ENCODE results near the gene UBASH3B. TPM values are rescaled to one million over a fixed set of nuclear protein-coding genes. Genes with fewer than 3 reads are reported as not detected.

Gene UBASH3B
- total RNA-seq, 5 donors from 2014 or later (not counting 1 experiment from before 2014, with no cell fraction given): 29.7 to 44.0 (median 36.8) TPM

DNA sequence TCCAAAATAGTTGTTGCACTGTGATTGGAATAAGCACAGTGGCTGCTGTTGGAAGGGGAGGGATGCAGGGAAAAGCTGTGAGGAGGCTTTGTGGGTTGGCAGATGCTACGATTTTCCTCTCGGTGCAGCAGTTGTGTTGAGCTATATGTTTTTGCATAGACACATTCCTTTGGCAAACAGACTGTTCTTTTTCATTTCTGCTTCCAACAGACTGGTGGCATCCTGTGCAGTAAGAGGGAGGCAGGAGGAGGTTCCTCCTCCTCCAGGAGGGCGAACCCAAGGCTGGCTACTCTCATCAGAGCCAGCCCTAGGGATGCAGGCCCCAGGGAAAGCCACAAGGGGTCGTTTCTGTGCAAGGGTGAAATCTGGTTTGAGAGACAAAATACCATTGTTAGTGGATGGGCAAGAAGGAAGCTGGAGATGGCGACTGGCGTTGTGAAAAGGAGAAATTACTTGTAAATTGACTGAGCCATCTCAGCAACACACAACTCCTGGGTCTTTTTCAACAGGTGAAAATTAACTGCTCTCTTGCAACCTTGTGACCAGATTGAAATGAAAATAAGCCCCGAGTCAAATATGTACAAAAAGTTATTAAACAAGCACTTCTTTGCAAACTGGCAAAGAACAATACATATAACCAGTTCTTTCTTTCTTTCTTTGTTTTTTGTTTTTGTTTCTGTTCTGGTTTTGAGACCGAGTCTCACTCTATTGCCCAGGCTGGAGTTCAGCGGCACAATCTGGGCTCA lies 26.5 kb upstream of the UBASH3B start:
- H3K9me3 Mint-ChIP-seq: no peaks in the 10 kb centered on the region
- WGBS (ENCODE audit: insufficient coverage): 100% methylated on average over 2 of the region's 9 CpGs
- ATAC-seq (replicated peaks in 1 of 4) (peak; percentile 85 to 94 (median 90)), DNase-seq (peak; percentile 7 to 78 (median 62))
- no peak overlapping the region for H3K27ac ChIP-seq (ENCODE audit: low read length)
- no peaks in the 10 kb centered on the region for H3K27me3 ChIP-seq (replicated peaks in 1 of 2; ENCODE audit: control insufficient read depth in 2 of 2, extremely low read depth in 1 of 2, insufficient read depth in 2 of 2, low read length in 1 of 2)
- peaks cover 7 to 11% (median 7%) of the 10 kb centered on the region in 3 donors for H3K4me1 Mint-ChIP-seq
- no peak overlapping the region for H3K4me3 ChIP-seq (ENCODE audit: control insufficient read depth in 1 of 2, extremely low read depth in 1 of 2, low read length in 1 of 2)
- H3K4me3 Mint-ChIP-seq: no peak overlapping the region
- H3K4me1 ChIP-seq (ENCODE audit: control insufficient read depth in 1 of 2, extremely low read depth in 1 of 2, insufficient read depth in 2 of 2, low read length in 2 of 2): peaks cover 8 to 10% of the 10 kb centered on the region in 2 experiments
- H3K36me3 Mint-ChIP-seq: no peaks in the 10 kb centered on the region
- no peaks in the 10 kb centered on the region for H3K36me3 ChIP-seq (ENCODE audit: control insufficient read depth in 2 of 2, extremely low read depth in 1 of 2, insufficient read depth in 1 of 2, low read length in 1 of 2)
- ChIA-PET POLR2A (interaction anchor here (0.6 to 0.8 kb wide), 2 partner anchors 12 to 153 kb away, joined by 3 to 8 read pairs; no protein-coding TSS in a partner anchor), CTCF (interaction anchor here (0.6 to 4.6 kb wide), 20 partner anchors 9 to 968 kb away, joined by 3 to 57 read pairs (median 5); no protein-coding TSS in a partner anchor)
- H3K27ac Mint-ChIP-seq: no peak overlapping the region
- H3K9me3 ChIP-seq: no peaks in the 10 kb centered on the region
- no peaks in the 10 kb centered on the region for H3K27me3 Mint-ChIP-seq

DNA sequence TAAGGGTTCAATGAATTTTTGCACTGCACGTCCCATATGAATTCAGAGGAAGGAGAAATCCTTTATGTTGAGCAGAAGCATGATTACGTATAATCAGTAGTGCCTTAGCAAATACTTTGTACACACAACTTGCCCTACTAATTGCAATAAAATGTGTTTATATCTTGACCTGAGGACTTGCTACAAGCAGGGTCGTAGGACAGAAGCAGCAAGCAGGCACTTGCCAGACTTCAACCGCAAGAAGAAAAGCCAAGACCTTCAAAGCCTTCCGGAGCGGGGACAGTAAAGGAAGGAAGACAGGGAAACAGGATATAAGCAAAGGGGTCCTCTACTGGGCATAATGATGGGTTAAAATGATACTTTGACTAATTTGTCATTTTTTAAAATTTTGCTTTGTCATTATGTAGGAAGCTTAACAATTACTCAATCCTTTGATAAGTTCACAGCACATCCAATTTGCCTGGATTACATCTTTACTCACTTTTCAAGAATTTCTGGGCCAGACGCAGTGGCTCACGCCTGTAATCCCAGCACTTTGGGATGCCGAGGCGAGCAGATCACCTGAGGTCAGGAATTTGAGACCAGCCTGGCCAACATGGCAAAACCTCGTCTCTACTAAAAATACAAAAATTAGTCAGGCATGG lies 23.2 kb upstream of the UBASH3B start:
- WGBS (ENCODE audit: insufficient coverage): 92% methylated on average over 4 of the region's 11 CpGs
- H3K27me3 Mint-ChIP-seq: no peaks in the 10 kb centered on the region
- H3K4me1 ChIP-seq (ENCODE audit: control insufficient read depth in 1 of 2, extremely low read depth in 1 of 2, insufficient read depth in 2 of 2, low read length in 2 of 2): peaks cover 9 to 10% of the 10 kb centered on the region in 2 experiments
- no peak overlapping the region for H3K4me3 ChIP-seq (ENCODE audit: control insufficient read depth in 1 of 2, extremely low read depth in 1 of 2, low read length in 1 of 2)
- ATAC-seq (replicated peaks in 1 of 4): no peak
- H3K27ac ChIP-seq (ENCODE audit: low read length): no peak overlapping the region
- H3K27me3 ChIP-seq (replicated peaks in 1 of 2; ENCODE audit: control insufficient read depth in 2 of 2, extremely low read depth in 1 of 2, insufficient read depth in 2 of 2, low read length in 1 of 2): no peaks in the 10 kb centered on the region
- no peak overlapping the region for H3K27ac Mint-ChIP-seq
- no peaks in the 10 kb centered on the region for H3K36me3 Mint-ChIP-seq
- ChIA-PET POLR2A (interaction anchor here in 1 of 2 donors (0.8 kb wide), 1 partner anchor 124 kb away, joined by 5 read pairs; no protein-coding TSS in a partner anchor), CTCF (interaction anchor here (0.6 to 3.8 kb wide), 19 partner anchors 9 to 421 kb away, joined by 3 to 30 read pairs (median 6); partner anchors contain the start of gene UBASH3B (in 1 of the 2))
- no peak overlapping the region for H3K4me3 Mint-ChIP-seq
- peaks cover 7 to 12% (median 8%) of the 10 kb centered on the region in 3 donors for H3K4me1 Mint-ChIP-seq
- DNase-seq: no peak
- H3K9me3 Mint-ChIP-seq: no peaks in the 10 kb centered on the region
- H3K36me3 ChIP-seq (ENCODE audit: control insufficient read depth in 2 of 2, extremely low read depth in 1 of 2, insufficient read depth in 1 of 2, low read length in 1 of 2): no peaks in the 10 kb centered on the region
- no peaks in the 10 kb centered on the region for H3K9me3 ChIP-seq

DNA sequence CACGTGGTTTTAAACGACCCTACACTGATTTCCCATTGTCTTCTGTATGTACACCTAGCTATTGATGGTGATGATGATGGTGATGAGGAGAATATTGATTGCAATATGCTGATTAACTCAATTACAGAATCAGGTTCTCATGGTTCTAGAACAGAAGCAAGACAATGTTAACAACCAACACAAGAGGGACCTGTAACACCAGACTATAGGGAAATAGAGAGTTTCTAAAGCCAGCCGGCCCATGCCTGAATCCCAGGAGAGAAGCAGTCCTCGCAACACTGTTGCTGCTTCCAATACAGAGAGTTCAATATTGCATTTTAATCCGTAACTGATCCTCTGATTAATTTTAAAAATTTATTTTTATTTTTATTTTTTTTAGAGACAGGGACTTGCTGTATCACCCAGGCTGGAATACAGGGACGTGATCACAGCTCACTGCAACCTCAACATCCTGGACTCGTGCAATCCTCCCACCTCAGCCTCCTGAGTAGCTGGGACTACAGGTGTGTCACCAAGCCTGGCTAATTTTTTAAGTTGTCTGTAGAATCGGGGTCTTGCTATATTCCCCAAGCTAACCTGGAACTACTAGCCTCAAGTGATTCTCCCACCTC lies 22.2 kb upstream of the UBASH3B start:
- POLR2A ChIA-PET: interaction anchor here in 1 of 2 donors (0.5 kb wide), 1 partner anchor 165 kb away, joined by 6 read pairs; no protein-coding TSS in a partner anchor
- Histone ChIP-seq H3K36me3 (ENCODE audit: control insufficient read depth in 2 of 2, extremely low read depth in 1 of 2, insufficient read depth in 1 of 2, low read length in 1 of 2) (no peaks in the 10 kb centered on the region), H3K9me3 (no peaks in the 10 kb centered on the region), H3K4me1 (ENCODE audit: control insufficient read depth in 1 of 2, extremely low read depth in 1 of 2, insufficient read depth in 2 of 2, low read length in 2 of 2) (peaks cover 10 to 14% of the 10 kb centered on the region in 2 experiments), H3K27me3 (replicated peaks in 1 of 2; ENCODE audit: control insufficient read depth in 2 of 2, extremely low read depth in 1 of 2, insufficient read depth in 2 of 2, low read length in 1 of 2) (no peaks in the 10 kb centered on the region), H3K27ac (ENCODE audit: low read length) (no peak overlapping the region), H3K4me3 (ENCODE audit: control insufficient read depth in 1 of 2, extremely low read depth in 1 of 2, low read length in 1 of 2) (no peak overlapping the region)
- CTCF ChIA-PET: interaction anchor here (0.6 to 3.8 kb wide), 13 partner anchors 10 to 963 kb away, joined by 3 to 30 read pairs (median 9); no protein-coding TSS in a partner anchor
- Mint-ChIP-seq H3K36me3 (no peaks in the 10 kb centered on the region), H3K27ac (no peak overlapping the region), H3K27me3 (no peaks in the 10 kb centered on the region), H3K4me1 (peaks cover 7 to 16% (median 13%) of the 10 kb centered on the region in 3 donors), H3K9me3 (no peaks in the 10 kb centered on the region), H3K4me3 (no peak overlapping the region)
- DNase-seq: peak in 2 of 35 experiments; percentile 11 to 60
- peak in 1 of 4 experiments; percentile 29 for ATAC-seq (replicated peaks in 1 of 4)
- no CpG with 5 or more reads among the region's 8 CpGs for WGBS (ENCODE audit: insufficient coverage)

DNA sequence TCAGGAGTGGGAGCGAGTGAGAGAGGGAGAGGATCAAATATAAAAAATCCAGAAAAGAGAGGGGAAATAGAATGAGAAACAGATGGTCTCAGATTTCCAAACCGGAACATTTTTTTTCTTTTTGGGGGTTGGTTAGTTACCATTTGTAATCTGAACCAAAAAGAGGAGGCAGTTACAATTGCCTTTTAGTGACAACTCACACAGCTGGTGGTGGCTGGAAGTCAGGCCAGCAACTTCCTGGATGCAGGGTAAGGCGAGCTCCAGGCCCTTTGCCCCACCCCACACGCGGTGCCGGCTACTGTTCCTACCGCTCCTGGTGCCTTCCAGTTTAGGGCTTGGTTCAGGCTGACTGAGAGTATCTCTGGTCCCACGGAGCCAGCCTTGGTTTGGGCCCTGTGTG lies 21.0 kb upstream of the UBASH3B start:
- WGBS (ENCODE audit: insufficient coverage): 92% methylated on average over 2 of the region's 8 CpGs

DNA sequence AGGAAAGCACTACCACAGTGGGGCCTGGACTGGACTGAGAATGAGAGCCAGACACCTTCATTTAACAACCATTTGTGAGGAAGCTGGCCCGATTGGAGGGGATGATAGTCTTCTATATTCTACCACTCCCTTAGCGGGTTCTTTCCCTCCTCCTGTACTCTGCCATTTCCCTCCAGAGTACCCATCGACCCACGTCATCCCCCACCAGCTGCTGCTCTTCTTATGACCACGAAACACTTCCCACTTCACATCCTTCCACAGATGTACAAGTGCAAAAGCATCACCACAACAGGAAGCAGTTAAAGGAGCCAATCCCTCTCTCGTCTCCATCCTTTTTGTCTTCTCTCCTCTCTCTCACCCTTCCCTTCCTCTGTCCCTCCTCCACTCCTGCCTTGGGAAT lies 18.0 kb upstream of the UBASH3B start:
- 0% methylated on average over 2 of the region's 6 CpGs for WGBS (ENCODE audit: insufficient coverage)
- CTCF ChIA-PET: interaction anchor here (0.7 to 3.1 kb wide), 4 partner anchors 9 to 119 kb away, joined by 3 to 14 read pairs (median 6); no protein-coding TSS in a partner anchor
- Mint-ChIP-seq H3K4me1 (peaks cover 0 to 8% (median 7%) of the 10 kb centered on the region in 3 donors), H3K9me3 (no peaks in the 10 kb centered on the region), H3K27me3 (no peaks in the 10 kb centered on the region), H3K27ac (peak overlapping the region in 1 of 2 donors; percentile 71), H3K4me3 (no peak overlapping the region), H3K36me3 (no peaks in the 10 kb centered on the region)
- Histone ChIP-seq H3K9me3 (no peaks in the 10 kb centered on the region), H3K4me3 (ENCODE audit: control insufficient read depth in 1 of 2, extremely low read depth in 1 of 2, low read length in 1 of 2) (no peak overlapping the region), H3K27ac (ENCODE audit: low read length) (no peak overlapping the region), H3K4me1 (ENCODE audit: control insufficient read depth in 1 of 2, extremely low read depth in 1 of 2, insufficient read depth in 2 of 2, low read length in 2 of 2) (peaks cover under 1 to 9% of the 10 kb centered on the region in 2 experiments), H3K36me3 (ENCODE audit: control insufficient read depth in 2 of 2, extremely low read depth in 1 of 2, insufficient read depth in 1 of 2, low read length in 1 of 2) (no peaks in the 10 kb centered on the region), H3K27me3 (replicated peaks in 1 of 2; ENCODE audit: control insufficient read depth in 2 of 2, extremely low read depth in 1 of 2, insufficient read depth in 2 of 2, low read length in 1 of 2) (no peaks in the 10 kb centered on the region)
- ATAC-seq (replicated peaks in 1 of 4): peak in 3 of 4 experiments; percentile 50 to 99 (median 53)
- DNase-seq: peak in 26 of 35 experiments; percentile 8 to 63 (median 33)
- POLR2A ChIA-PET: no interaction called here

More for the DNA sequence above, 21.0 kb upstream of the UBASH3B start:
- Mint-ChIP-seq H3K27me3 (no peaks in the 10 kb centered on the region), H3K36me3 (no peaks in the 10 kb centered on the region), H3K9me3 (no peaks in the 10 kb centered on the region), H3K27ac (no peak overlapping the region), H3K4me1 (peaks cover 7 to 11% (median 8%) of the 10 kb centered on the region in 3 donors), H3K4me3 (no peak overlapping the region)
- ChIA-PET POLR2A (no interaction called here), CTCF (no interaction called here)
- no peaks in the 10 kb centered on the region for H3K27me3 ChIP-seq (replicated peaks in 1 of 2; ENCODE audit: control insufficient read depth in 2 of 2, extremely low read depth in 1 of 2, insufficient read depth in 2 of 2, low read length in 1 of 2)
- H3K4me3 ChIP-seq (ENCODE audit: control insufficient read depth in 1 of 2, extremely low read depth in 1 of 2, low read length in 1 of 2): no peak overlapping the region
- H3K9me3 ChIP-seq: no peaks in the 10 kb centered on the region
- ATAC-seq (replicated peaks in 1 of 4): no peak
- H3K4me1 ChIP-seq (ENCODE audit: control insufficient read depth in 1 of 2, extremely low read depth in 1 of 2, insufficient read depth in 2 of 2, low read length in 2 of 2): peaks cover 9 to 10% of the 10 kb centered on the region in 2 experiments
- no peak for DNase-seq
- no peak overlapping the region for H3K27ac ChIP-seq (ENCODE audit: low read length)
- H3K36me3 ChIP-seq (ENCODE audit: control insufficient read depth in 2 of 2, extremely low read depth in 1 of 2, insufficient read depth in 1 of 2, low read length in 1 of 2): no peaks in the 10 kb centered on the region

DNA sequence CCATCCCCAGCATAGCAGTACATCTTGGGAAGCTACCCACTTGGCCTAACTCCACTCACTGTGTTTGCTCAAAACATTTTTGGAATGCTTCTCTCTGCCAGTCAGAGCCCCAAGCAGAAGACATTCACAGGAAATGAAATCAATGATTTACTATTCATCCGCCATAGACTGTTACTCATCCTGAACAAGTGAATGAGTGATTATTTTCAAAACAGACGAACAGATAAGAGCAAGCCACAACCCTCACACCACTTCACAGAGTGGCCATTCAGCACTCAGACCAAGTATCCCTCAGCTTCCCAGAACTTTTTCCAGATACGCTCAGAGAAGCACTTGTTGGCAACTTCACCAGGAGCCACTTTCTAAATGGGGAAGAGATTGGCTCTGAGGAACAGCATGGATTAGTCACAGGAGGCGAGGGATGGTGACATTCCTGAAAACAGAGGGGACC lies 13.0 kb upstream of the UBASH3B start:
- ATAC-seq (replicated peaks in 1 of 4) (no peak), DNase-seq (no peak)
- H3K27ac Mint-ChIP-seq: no peak overlapping the region
- no peaks in the 10 kb centered on the region for H3K36me3 Mint-ChIP-seq
- H3K4me3 ChIP-seq (ENCODE audit: control insufficient read depth in 1 of 2, extremely low read depth in 1 of 2, low read length in 1 of 2): no peak overlapping the region
- no peak overlapping the region for H3K4me3 Mint-ChIP-seq
- 80% methylated on average over 2 of the region's 4 CpGs for WGBS (ENCODE audit: insufficient coverage)
- no peaks in the 10 kb centered on the region for H3K36me3 ChIP-seq (ENCODE audit: control insufficient read depth in 2 of 2, extremely low read depth in 1 of 2, insufficient read depth in 1 of 2, low read length in 1 of 2)
- H3K4me1 ChIP-seq (ENCODE audit: control insufficient read depth in 1 of 2, extremely low read depth in 1 of 2, insufficient read depth in 2 of 2, low read length in 2 of 2): peaks cover 0 to 3% of the 10 kb centered on the region in 2 experiments
- H3K27ac ChIP-seq (ENCODE audit: low read length): no peak overlapping the region
- ChIA-PET CTCF (no interaction called here), POLR2A (no interaction called here)
- no peaks in the 10 kb centered on the region for H3K27me3 Mint-ChIP-seq
- no peaks in the 10 kb centered on the region for H3K9me3 ChIP-seq
- H3K9me3 Mint-ChIP-seq: no peaks in the 10 kb centered on the region
- H3K27me3 ChIP-seq (replicated peaks in 1 of 2; ENCODE audit: control insufficient read depth in 2 of 2, extremely low read depth in 1 of 2, insufficient read depth in 2 of 2, low read length in 1 of 2): no peaks in the 10 kb centered on the region
- peaks cover 0 to 3% (median 2%) of the 10 kb centered on the region in 3 donors for H3K4me1 Mint-ChIP-seq

All from T-cell (primary cell).